HepG2 (cell line): Measurements from ENCODE around the gene ABHD4. TPM values are rescaled to one million over a fixed set of nuclear protein-coding genes. Genes with fewer than 3 reads are reported as not detected.

ENCODE experiments used
- CBX1 ChIP-seq: IDR thresholded peaks from one replicate; pipeline ENCODE4 v1.6.1; 2016; ENCODE audit warnings: antibody characterized with exemption, low read depth
- HOXA5 ChIP-seq: sonication (generic); formaldehyde crosslinking; IDR thresholded peaks from 2 replicates; pipeline ENCODE4 v1.4.0; 2020; ENCODE audit warnings: missing genetic modification reagents
- KAT8 ChIP-seq: IDR thresholded peaks from 2 replicates; pipeline ENCODE4 v1.6.1; 2016; ENCODE audit warnings: missing genetic modification reagents, missing compliant biosample characterization
- KDM4B ChIP-seq: sonication (generic); formaldehyde crosslinking; IDR thresholded peaks from 2 replicates; pipeline ENCODE4 v1.4.0; 2020; ENCODE audit warnings: missing genetic modification reagents
- SKI ChIP-seq: fragments of 450-650 bp; IDR thresholded peaks from one replicate; pipeline ENCODE4 v1.6.1; 2018; ENCODE audit warnings: mild to moderate bottlenecking; ENCODE audit not compliant: partially characterized antibody
- TARDBP ChIP-seq: sonication (generic); formaldehyde crosslinking; IDR thresholded peaks from 2 replicates; pipeline ENCODE4 v1.8.0; 2022; ENCODE audit warnings: mild to moderate bottlenecking, missing genetic modification reagents
- ZNF20 ChIP-seq: sonication (generic); formaldehyde crosslinking; IDR thresholded peaks from 2 replicates; pipeline ENCODE4 v1.4.0; 2020; ENCODE audit warnings: mild to moderate bottlenecking, moderate library complexity, missing genetic modification reagents
- ZNF33B ChIP-seq: sonication (generic); formaldehyde crosslinking; IDR thresholded peaks from 2 replicates; pipeline ENCODE4 v1.5.1; 2020; ENCODE audit warnings: mild to moderate bottlenecking, missing genetic modification reagents
- ZNF567 ChIP-seq: sonication (generic); formaldehyde crosslinking; IDR thresholded peaks from 2 replicates; pipeline ENCODE4 v1.8.1; 2023; ENCODE audit warnings: mild to moderate bottlenecking, missing genetic modification reagents, borderline replicate concordance
- ZNF775 ChIP-seq: sonication (generic); formaldehyde crosslinking; IDR thresholded peaks from 2 replicates; pipeline ENCODE4 v1.4.0; 2020; ENCODE audit warnings: missing genetic modification reagents, mild to moderate bottlenecking, moderate library complexity, borderline replicate concordance
- polyA plus RNA-seq, 8 experiments: library from polyadenylated mRNA; depleted of rRNA in 3 of 8; stranded (reverse) in 7 of 8; unstranded in 1 of 8; fragments of >200 nt; fragmentation: Illumina TruSeq in 4 of 8; extraction: Trizol in 4 of 8; gene quantifications; 2 replicates each; pipeline versions ENCODE4 v1.2.1 to v1.2.3, GENCODE V29; 2011 to 2016; ENCODE audit warnings: low read depth in 4 of 8, missing spikeins in 1 of 8, mixed read lengths in 1 of 8; ENCODE audit not compliant: insufficient read depth in 1 of 8
- total RNA-seq, 5 experiments: library from RNA; depleted of rRNA; stranded (reverse); fragments of >200 nt; fragmentation: Illumina TruSeq; extraction: Trizol; gene quantifications; 2 replicates each; pipeline ENCODE4 v1.2.3, GENCODE V29; 2016; ENCODE audit warnings: low read depth in 1 of 5
- TF ChIP-seq, protein P1 (sequence below): sonication (generic); formaldehyde crosslinking; IDR thresholded peaks from 2 replicates; pipeline ENCODE4 v1.8.0; 2023; ENCODE audit warnings: mild to moderate bottlenecking, missing genetic modification reagents
- TF ChIP-seq, protein P2 (sequence below): sonication (generic); formaldehyde crosslinking; conservative IDR thresholded peaks from 2 replicates; pipeline ENCODE4 v1.4.0; 2020; ENCODE audit warnings: mild to moderate bottlenecking, missing genetic modification reagents, moderate library complexity
- TF ChIP-seq, protein P3 (sequence below): sonication (generic); formaldehyde crosslinking; IDR thresholded peaks from 2 replicates; pipeline ENCODE4 v1.4.0; 2020; ENCODE audit warnings: mild to moderate bottlenecking, missing genetic modification reagents
- TF ChIP-seq, protein P4 (sequence below): sonication (generic); formaldehyde crosslinking; IDR thresholded peaks from 2 replicates; pipeline ENCODE4 v1.8.1; 2022; ENCODE audit warnings: low read depth, mild to moderate bottlenecking, missing genetic modification reagents
- TF ChIP-seq, protein P5 (sequence below): sonication (generic); formaldehyde crosslinking; IDR thresholded peaks from 2 replicates; pipeline ENCODE4 v1.4.0; 2020; ENCODE audit warnings: low read depth, mild to moderate bottlenecking, missing genetic modification reagents
- TF ChIP-seq, protein P6 (sequence below): fragments of 450-650 bp; IDR thresholded peaks from 2 replicates; pipeline ENCODE4 v1.6.1; 2017; ENCODE audit warnings: mild to moderate bottlenecking

Gene ABHD4
- total and polyA plus RNA-seq, 2 of the 13 experiments (the other 11 are each of a cell fraction or from before 2014, with no cell fraction given), result 16.1 to 47.5 TPM

DNA sequence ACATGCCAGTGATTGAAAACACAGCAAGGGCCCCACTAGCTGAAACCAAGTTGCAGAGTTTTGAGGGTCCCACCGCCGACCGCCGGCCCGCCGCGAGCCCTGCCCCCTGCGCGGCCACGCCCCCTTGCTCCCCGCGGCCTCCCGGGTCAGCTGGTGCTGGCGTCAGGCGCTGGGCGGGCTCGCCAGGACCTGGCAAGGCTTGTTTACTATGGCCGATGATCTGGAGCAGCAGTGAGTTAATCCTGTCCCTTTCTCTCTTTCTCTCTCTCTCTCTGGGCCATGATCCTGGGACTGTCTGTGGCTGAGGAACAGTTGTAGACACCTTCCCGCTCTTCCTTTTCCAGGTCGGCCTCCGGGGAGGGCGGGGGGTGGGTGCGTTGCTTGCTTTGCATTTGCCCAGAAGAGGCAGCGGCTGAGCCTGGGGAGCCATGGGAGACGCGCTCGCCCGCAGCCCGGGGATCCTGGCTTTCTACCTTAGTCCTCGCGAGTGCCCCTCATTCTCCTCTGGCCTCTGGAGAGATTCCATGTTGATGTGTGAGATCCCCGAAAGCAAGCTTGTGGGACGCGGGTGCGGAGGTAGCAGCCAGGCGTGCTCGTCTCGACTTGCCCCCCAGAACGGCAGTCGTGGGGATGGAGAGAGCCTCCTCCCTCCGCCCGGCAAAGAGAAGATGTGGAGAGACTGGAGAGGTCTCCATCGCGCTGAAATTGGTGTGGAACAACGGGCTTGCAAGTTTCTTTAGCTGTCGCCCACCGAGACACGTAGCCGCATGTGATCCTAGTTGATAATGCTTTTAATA, at the start of gene ABHD4 (continued):
- TF ChIP-seq, protein P1, sequence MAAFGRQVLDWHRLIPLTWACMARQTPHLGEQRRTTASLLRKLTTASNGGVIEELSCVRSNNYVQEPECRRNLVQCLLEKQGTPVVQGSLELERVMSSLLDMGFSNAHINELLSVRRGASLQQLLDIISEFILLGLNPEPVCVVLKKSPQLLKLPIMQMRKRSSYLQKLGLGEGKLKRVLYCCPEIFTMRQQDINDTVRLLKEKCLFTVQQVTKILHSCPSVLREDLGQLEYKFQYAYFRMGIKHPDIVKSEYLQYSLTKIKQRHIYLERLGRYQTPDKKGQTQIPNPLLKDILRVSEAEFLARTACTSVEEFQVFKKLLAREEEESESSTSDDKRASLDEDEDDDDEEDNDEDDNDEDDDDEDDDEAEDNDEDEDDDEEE (CRISPR knock-in tag), result no peak
- TF ChIP-seq ZNF775 (CRISPR knock-in tag), result no peak
- no peak for TF ChIP-seq CBX1
- peak; percentile 71; the same call in 1 of the 2 replicates for TF ChIP-seq KAT8
- TF ChIP-seq, protein P2, sequence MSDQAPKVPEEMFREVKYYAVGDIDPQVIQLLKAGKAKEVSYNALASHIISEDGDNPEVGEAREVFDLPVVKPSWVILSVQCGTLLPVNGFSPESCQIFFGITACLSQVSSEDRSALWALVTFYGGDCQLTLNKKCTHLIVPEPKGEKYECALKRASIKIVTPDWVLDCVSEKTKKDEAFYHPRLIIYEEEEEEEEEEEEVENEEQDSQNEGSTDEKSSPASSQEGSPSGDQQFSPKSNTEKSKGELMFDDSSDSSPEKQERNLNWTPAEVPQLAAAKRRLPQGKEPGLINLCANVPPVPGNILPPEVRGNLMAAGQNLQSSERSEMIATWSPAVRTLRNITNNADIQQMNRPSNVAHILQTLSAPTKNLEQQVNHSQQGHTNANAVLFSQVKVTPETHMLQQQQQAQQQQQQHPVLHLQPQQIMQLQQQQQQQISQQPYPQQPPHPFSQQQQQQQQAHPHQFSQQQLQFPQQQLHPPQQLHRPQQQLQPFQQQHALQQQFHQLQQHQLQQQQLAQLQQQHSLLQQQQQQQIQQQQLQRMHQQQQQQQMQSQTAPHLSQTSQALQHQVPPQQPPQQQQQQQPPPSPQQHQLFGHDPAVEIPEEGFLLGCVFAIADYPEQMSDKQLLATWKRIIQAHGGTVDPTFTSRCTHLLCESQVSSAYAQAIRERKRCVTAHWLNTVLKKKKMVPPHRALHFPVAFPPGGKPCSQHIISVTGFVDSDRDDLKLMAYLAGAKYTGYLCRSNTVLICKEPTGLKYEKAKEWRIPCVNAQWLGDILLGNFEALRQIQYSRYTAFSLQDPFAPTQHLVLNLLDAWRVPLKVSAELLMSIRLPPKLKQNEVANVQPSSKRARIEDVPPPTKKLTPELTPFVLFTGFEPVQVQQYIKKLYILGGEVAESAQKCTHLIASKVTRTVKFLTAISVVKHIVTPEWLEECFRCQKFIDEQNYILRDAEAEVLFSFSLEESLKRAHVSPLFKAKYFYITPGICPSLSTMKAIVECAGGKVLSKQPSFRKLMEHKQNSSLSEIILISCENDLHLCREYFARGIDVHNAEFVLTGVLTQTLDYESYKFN (CRISPR knock-in tag), result peak; percentile 60; the same call in 1 of the 2 replicates
- peak; percentile 22; the same call in 1 of the 2 replicates for TF ChIP-seq ZNF567 (CRISPR knock-in tag)
- TF ChIP-seq, protein P3, sequence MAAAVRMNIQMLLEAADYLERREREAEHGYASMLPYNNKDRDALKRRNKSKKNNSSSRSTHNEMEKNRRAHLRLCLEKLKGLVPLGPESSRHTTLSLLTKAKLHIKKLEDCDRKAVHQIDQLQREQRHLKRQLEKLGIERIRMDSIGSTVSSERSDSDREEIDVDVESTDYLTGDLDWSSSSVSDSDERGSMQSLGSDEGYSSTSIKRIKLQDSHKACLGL (CRISPR knock-in tag), result peak; percentile 78
- no peak; the same call in none of the 2 replicates for TF ChIP-seq ZNF33B (CRISPR knock-in tag)
- TF ChIP-seq, protein P4, sequence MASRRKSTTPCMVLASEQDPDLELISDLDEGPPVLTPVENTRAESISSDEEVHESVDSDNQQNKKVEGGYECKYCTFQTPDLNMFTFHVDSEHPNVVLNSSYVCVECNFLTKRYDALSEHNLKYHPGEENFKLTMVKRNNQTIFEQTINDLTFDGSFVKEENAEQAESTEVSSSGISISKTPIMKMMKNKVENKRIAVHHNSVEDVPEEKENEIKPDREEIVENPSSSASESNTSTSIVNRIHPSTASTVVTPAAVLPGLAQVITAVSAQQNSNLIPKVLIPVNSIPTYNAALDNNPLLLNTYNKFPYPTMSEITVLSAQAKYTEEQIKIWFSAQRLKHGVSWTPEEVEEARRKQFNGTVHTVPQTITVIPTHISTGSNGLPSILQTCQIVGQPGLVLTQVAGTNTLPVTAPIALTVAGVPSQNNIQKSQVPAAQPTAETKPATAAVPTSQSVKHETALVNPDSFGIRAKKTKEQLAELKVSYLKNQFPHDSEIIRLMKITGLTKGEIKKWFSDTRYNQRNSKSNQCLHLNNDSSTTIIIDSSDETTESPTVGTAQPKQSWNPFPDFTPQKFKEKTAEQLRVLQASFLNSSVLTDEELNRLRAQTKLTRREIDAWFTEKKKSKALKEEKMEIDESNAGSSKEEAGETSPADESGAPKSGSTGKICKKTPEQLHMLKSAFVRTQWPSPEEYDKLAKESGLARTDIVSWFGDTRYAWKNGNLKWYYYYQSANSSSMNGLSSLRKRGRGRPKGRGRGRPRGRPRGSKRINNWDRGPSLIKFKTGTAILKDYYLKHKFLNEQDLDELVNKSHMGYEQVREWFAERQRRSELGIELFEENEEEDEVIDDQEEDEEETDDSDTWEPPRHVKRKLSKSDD (CRISPR knock-in tag), result no peak
- peak; percentile 94 for TF ChIP-seq HOXA5
- no peak for TF ChIP-seq ZNF20 (CRISPR knock-in tag)
- TF ChIP-seq, protein P5, sequence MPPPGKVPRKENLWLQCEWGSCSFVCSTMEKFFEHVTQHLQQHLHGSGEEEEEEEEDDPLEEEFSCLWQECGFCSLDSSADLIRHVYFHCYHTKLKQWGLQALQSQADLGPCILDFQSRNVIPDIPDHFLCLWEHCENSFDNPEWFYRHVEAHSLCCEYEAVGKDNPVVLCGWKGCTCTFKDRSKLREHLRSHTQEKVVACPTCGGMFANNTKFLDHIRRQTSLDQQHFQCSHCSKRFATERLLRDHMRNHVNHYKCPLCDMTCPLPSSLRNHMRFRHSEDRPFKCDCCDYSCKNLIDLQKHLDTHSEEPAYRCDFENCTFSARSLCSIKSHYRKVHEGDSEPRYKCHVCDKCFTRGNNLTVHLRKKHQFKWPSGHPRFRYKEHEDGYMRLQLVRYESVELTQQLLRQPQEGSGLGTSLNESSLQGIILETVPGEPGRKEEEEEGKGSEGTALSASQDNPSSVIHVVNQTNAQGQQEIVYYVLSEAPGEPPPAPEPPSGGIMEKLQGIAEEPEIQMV (CRISPR knock-in tag), result peak; percentile 81; the same call in 1 of the 2 replicates
- TF ChIP-seq KDM4B (CRISPR knock-in tag), result peak; percentile 23
- peak; percentile 55 for TF ChIP-seq TARDBP (CRISPR knock-in tag)
- no peak for TF ChIP-seq SKI
- TF ChIP-seq, protein P6, sequence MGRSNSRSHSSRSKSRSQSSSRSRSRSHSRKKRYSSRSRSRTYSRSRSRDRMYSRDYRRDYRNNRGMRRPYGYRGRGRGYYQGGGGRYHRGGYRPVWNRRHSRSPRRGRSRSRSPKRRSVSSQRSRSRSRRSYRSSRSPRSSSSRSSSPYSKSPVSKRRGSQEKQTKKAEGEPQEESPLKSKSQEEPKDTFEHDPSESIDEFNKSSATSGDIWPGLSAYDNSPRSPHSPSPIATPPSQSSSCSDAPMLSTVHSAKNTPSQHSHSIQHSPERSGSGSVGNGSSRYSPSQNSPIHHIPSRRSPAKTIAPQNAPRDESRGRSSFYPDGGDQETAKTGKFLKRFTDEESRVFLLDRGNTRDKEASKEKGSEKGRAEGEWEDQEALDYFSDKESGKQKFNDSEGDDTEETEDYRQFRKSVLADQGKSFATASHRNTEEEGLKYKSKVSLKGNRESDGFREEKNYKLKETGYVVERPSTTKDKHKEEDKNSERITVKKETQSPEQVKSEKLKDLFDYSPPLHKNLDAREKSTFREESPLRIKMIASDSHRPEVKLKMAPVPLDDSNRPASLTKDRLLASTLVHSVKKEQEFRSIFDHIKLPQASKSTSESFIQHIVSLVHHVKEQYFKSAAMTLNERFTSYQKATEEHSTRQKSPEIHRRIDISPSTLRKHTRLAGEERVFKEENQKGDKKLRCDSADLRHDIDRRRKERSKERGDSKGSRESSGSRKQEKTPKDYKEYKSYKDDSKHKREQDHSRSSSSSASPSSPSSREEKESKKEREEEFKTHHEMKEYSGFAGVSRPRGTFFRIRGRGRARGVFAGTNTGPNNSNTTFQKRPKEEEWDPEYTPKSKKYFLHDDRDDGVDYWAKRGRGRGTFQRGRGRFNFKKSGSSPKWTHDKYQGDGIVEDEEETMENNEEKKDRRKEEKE, result no peak
